Measurements from ENCODE around the gene RPS6KA2.
A peak's percentile ranks its signal among the peaks of the same experiment; 100 is the strongest.

The RPS6KA2 gene

GRCh38 chr6:166567813-166568212 lies 59.2 kb downstream of the RPS6KA2 start:
- ChIA-PET CTCF (interaction anchor here (0.9 kb wide), 1 partner anchor 11 kb away, joined by 3 read pairs; no protein-coding TSS in a partner anchor), POLR2A (no interaction called here)
- no peak for DNase-seq
- no peaks in the 10 kb centered on the region for H3K9me3 ChIP-seq (ENCODE audit: control extremely low read depth in 1 of 5, control insufficient read depth in 4 of 5, insufficient read depth in 2 of 5, low read depth in 1 of 5, low read length in 4 of 5)
- 97% methylated on average over 8 of the region's 8 CpGs for WGBS (ENCODE audit: insufficient coverage)
- no peak overlapping the region for H3K27ac ChIP-seq (ENCODE audit: insufficient read depth in 1 of 2, low read depth in 1 of 2, low read length in 2 of 2, poor library complexity in 1 of 2, severe bottlenecking in 2 of 2)
- no peaks in the 10 kb centered on the region for H3K36me3 ChIP-seq (ENCODE audit: control insufficient read depth in 4 of 4, insufficient read depth in 4 of 4, low read length in 3 of 4)
- H3K27me3 ChIP-seq (replicated peaks in 2 of 5; ENCODE audit: control insufficient read depth in 4 of 5, insufficient read depth in 5 of 5, low read length in 4 of 5) = no peaks in the 10 kb centered on the region
- H3K4me3 ChIP-seq (ENCODE audit: control insufficient read depth in 1 of 7, extremely low read depth in 1 of 7, insufficient read depth in 4 of 7, low read depth in 2 of 7, low read length in 6 of 7) = no peak overlapping the region
- peaks cover 0 to 22% (median 11%) of the 10 kb centered on the region in 4 experiments for H3K4me1 ChIP-seq (ENCODE audit: control extremely low read depth in 1 of 4, control insufficient read depth in 4 of 4, insufficient read depth in 4 of 4, low read length in 3 of 4)

- DNase-seq = no peak
- no peaks in the 10 kb centered on the region for H3K9me3 ChIP-seq (ENCODE audit: control extremely low read depth in 1 of 5, control insufficient read depth in 4 of 5, insufficient read depth in 2 of 5, low read depth in 1 of 5, low read length in 4 of 5)
- no peak overlapping the region for H3K27ac ChIP-seq (ENCODE audit: insufficient read depth in 1 of 2, low read depth in 1 of 2, low read length in 2 of 2, poor library complexity in 1 of 2, severe bottlenecking in 2 of 2)
- H3K4me3 ChIP-seq (ENCODE audit: control insufficient read depth in 1 of 7, extremely low read depth in 1 of 7, insufficient read depth in 4 of 7, low read depth in 2 of 7, low read length in 6 of 7) = no peak overlapping the region
- H3K36me3 ChIP-seq (ENCODE audit: control insufficient read depth in 4 of 4, insufficient read depth in 4 of 4, low read length in 3 of 4) = no peaks in the 10 kb centered on the region
- 98% methylated on average over 7 of the region's 8 CpGs for WGBS (ENCODE audit: insufficient coverage)
- no peaks in the 10 kb centered on the region for H3K27me3 ChIP-seq (replicated peaks in 2 of 5; ENCODE audit: control insufficient read depth in 4 of 5, insufficient read depth in 5 of 5, low read length in 4 of 5)
- H3K4me1 ChIP-seq (ENCODE audit: control extremely low read depth in 1 of 4, control insufficient read depth in 4 of 4, insufficient read depth in 4 of 4, low read length in 3 of 4) = peaks cover 0 to 16% (median 8%) of the 10 kb centered on the region in 4 experiments
- ChIA-PET POLR2A (no interaction called here), CTCF (interaction anchor here (0.9 kb wide), 1 partner anchor 10 kb away, joined by 3 read pairs; no protein-coding TSS in a partner anchor)
Observed at GRCh38 chr6:166567107-166567506, 59.9 kb downstream of the RPS6KA2 start.

- Histone ChIP-seq H3K27me3 (replicated peaks in 2 of 5; ENCODE audit: control insufficient read depth in 4 of 5, insufficient read depth in 5 of 5, low read length in 4 of 5) (no peaks in the 10 kb centered on the region), H3K27ac (ENCODE audit: insufficient read depth in 1 of 2, low read depth in 1 of 2, low read length in 2 of 2, poor library complexity in 1 of 2, severe bottlenecking in 2 of 2) (no peak overlapping the region), H3K36me3 (ENCODE audit: control insufficient read depth in 4 of 4, insufficient read depth in 4 of 4, low read length in 3 of 4) (no peaks in the 10 kb centered on the region), H3K4me3 (ENCODE audit: control insufficient read depth in 1 of 7, extremely low read depth in 1 of 7, insufficient read depth in 4 of 7, low read depth in 2 of 7, low read length in 6 of 7) (no peak overlapping the region), H3K4me1 (ENCODE audit: control extremely low read depth in 1 of 4, control insufficient read depth in 4 of 4, insufficient read depth in 4 of 4, low read length in 3 of 4) (peaks cover 0 to 16% (median 8%) of the 10 kb centered on the region in 4 experiments), H3K9me3 (ENCODE audit: control extremely low read depth in 1 of 5, control insufficient read depth in 4 of 5, insufficient read depth in 2 of 5, low read depth in 1 of 5, low read length in 4 of 5) (no peaks in the 10 kb centered on the region)
- ChIA-PET POLR2A (no interaction called here), CTCF (interaction anchor here (1.6 kb wide), 1 partner anchor 18 kb away, joined by 5 read pairs; no protein-coding TSS in a partner anchor)
- 95% methylated on average over 11 of the region's 12 CpGs for WGBS (ENCODE audit: insufficient coverage)
- DNase-seq = no peak
Observed at GRCh38 chr6:166566026-166567011, 60.7 kb downstream of the RPS6KA2 start.

- 96% methylated on average over 18 of the region's 24 CpGs for WGBS (ENCODE audit: insufficient coverage)
- Histone ChIP-seq H3K4me1 (ENCODE audit: control extremely low read depth in 1 of 4, control insufficient read depth in 4 of 4, insufficient read depth in 4 of 4, low read length in 3 of 4) (peaks cover 0 to 16% (median 8%) of the 10 kb centered on the region in 4 experiments), H3K27me3 (replicated peaks in 2 of 5; ENCODE audit: control insufficient read depth in 4 of 5, insufficient read depth in 5 of 5, low read length in 4 of 5) (no peaks in the 10 kb centered on the region), H3K4me3 (ENCODE audit: control insufficient read depth in 1 of 7, extremely low read depth in 1 of 7, insufficient read depth in 4 of 7, low read depth in 2 of 7, low read length in 6 of 7) (no peak overlapping the region), H3K9me3 (ENCODE audit: control extremely low read depth in 1 of 5, control insufficient read depth in 4 of 5, insufficient read depth in 2 of 5, low read depth in 1 of 5, low read length in 4 of 5) (peaks cover 0 to 2% (median 0%) of the 10 kb centered on the region in 5 experiments), H3K27ac (ENCODE audit: insufficient read depth in 1 of 2, low read depth in 1 of 2, low read length in 2 of 2, poor library complexity in 1 of 2, severe bottlenecking in 2 of 2) (no peak overlapping the region), H3K36me3 (ENCODE audit: control insufficient read depth in 4 of 4, insufficient read depth in 4 of 4, low read length in 3 of 4) (no peaks in the 10 kb centered on the region)
- no peak for DNase-seq
- POLR2A ChIA-PET = no interaction called here
- CTCF ChIA-PET = interaction anchor here (0.9 to 1.6 kb wide), 2 partner anchors 17 to 19 kb away, joined by 3 to 5 read pairs; no protein-coding TSS in a partner anchor
Observed at GRCh38 chr6:166565084-166565967, 61.7 kb downstream of the RPS6KA2 start.

GRCh38 chr6:166563805-166564204 lies 63.2 kb downstream of the RPS6KA2 start:
- no peak for DNase-seq
- POLR2A ChIA-PET = no interaction called here
- H3K27me3 ChIP-seq (replicated peaks in 2 of 5; ENCODE audit: control insufficient read depth in 4 of 5, insufficient read depth in 5 of 5, low read length in 4 of 5) = no peaks in the 10 kb centered on the region
- peaks cover 0 to 12% (median 3%) of the 10 kb centered on the region in 5 experiments for H3K9me3 ChIP-seq (ENCODE audit: control extremely low read depth in 1 of 5, control insufficient read depth in 4 of 5, insufficient read depth in 2 of 5, low read depth in 1 of 5, low read length in 4 of 5)
- WGBS (ENCODE audit: insufficient coverage) = 79% methylated on average over 9 of the region's 9 CpGs
- no peak overlapping the region for H3K4me3 ChIP-seq (ENCODE audit: control insufficient read depth in 1 of 7, extremely low read depth in 1 of 7, insufficient read depth in 4 of 7, low read depth in 2 of 7, low read length in 6 of 7)
- no peaks in the 10 kb centered on the region for H3K36me3 ChIP-seq (ENCODE audit: control insufficient read depth in 4 of 4, insufficient read depth in 4 of 4, low read length in 3 of 4)
- CTCF ChIA-PET = no interaction called here
- peaks cover 0 to 16% (median 8%) of the 10 kb centered on the region in 4 experiments for H3K4me1 ChIP-seq (ENCODE audit: control extremely low read depth in 1 of 4, control insufficient read depth in 4 of 4, insufficient read depth in 4 of 4, low read length in 3 of 4)
- no peak overlapping the region for H3K27ac ChIP-seq (ENCODE audit: insufficient read depth in 1 of 2, low read depth in 1 of 2, low read length in 2 of 2, poor library complexity in 1 of 2, severe bottlenecking in 2 of 2)

- Histone ChIP-seq H3K4me3 (ENCODE audit: control insufficient read depth in 1 of 7, extremely low read depth in 1 of 7, insufficient read depth in 4 of 7, low read depth in 2 of 7, low read length in 6 of 7) (peak overlapping the region in 1 of 7 experiments; percentile 34), H3K4me1 (ENCODE audit: control extremely low read depth in 1 of 4, control insufficient read depth in 4 of 4, insufficient read depth in 4 of 4, low read length in 3 of 4) (peaks cover 0 to 17% (median 9%) of the 10 kb centered on the region in 4 experiments), H3K9me3 (ENCODE audit: control extremely low read depth in 1 of 5, control insufficient read depth in 4 of 5, insufficient read depth in 2 of 5, low read depth in 1 of 5, low read length in 4 of 5) (peaks cover 0 to 12% (median 3%) of the 10 kb centered on the region in 5 experiments), H3K27ac (ENCODE audit: insufficient read depth in 1 of 2, low read depth in 1 of 2, low read length in 2 of 2, poor library complexity in 1 of 2, severe bottlenecking in 2 of 2) (no peak overlapping the region), H3K36me3 (ENCODE audit: control insufficient read depth in 4 of 4, insufficient read depth in 4 of 4, low read length in 3 of 4) (no peaks in the 10 kb centered on the region), H3K27me3 (replicated peaks in 2 of 5; ENCODE audit: control insufficient read depth in 4 of 5, insufficient read depth in 5 of 5, low read length in 4 of 5) (no peaks in the 10 kb centered on the region)
- ChIA-PET CTCF (interaction anchor here (1.1 kb wide), 1 partner anchor 106 kb away, joined by 3 read pairs; no protein-coding TSS in a partner anchor), POLR2A (no interaction called here)
- WGBS (ENCODE audit: insufficient coverage) = 15% methylated on average over 14 of the region's 16 CpGs
- no peak for DNase-seq
Observed at GRCh38 chr6:166563200-166563599, 63.9 kb downstream of the RPS6KA2 start.
